Raji (cell line): ENCODE results near the gene FOXP4.

Source experiments
- POLR2A ChIP-seq: IDR thresholded peaks from 2 replicates; pipeline ENCODE4 v1.6.1; 2011; ENCODE audit warnings: low read depth, low read length, control low read depth; ENCODE audit not compliant: insufficient read depth

The FOXP4 gene

DNA sequence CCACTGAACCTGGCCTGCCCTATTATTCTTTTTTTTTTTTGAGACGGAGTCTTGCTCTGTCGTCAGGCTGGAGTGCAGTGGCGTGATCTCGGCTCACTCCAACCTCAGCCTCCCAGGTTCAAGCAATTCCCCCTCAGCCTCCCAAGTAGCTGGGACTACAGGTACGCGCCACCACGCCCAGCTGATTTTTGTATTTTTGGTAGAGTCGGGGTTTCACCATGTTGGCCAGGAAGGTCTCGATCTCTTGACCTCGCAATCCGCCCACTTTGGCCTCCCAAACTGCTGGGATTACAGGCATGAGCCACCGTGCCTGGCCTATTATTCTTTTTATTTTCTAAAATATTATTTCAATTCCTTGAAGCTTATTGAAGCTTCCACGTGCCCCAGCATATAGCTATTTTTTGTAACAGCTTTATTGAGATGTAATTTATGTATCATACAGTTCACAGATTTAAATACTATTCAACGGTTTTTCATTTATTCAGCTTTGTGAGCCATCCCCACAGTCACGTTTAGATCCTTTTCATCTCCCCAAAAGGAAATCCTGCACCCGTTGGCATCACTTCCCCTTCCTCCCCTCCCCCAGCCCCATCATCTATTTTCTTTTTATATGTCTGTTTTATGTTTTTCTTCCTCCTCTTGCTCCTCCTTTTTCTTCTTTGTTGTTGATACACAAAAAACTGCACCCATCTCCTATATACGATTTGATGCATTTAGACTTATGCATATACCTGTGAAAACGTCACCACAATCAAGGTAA, 78.6 kb downstream of the FOXP4 start:
- no peak for TF ChIP-seq POLR2A

DNA sequence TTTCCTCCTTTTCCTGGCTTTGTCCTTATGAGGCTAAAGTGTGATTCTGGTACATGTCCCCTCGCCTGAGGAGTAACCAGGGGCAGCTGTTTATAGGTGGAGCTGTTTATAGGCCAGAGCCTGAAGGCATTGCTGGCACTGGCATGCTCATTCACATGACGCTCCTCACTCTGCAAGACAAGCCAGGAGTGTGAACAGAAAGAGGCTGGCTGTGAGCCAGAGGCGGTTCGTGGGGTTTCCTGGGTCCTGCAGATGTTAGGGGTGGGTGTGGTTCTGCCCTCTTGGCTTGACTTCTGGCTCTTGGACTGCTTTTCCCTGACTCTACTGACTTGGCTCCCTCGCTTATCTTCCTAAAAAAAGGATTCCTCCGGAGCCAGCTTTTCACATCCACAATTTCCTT, 79.3 kb downstream of the FOXP4 start:
- no peak for TF ChIP-seq POLR2A

DNA sequence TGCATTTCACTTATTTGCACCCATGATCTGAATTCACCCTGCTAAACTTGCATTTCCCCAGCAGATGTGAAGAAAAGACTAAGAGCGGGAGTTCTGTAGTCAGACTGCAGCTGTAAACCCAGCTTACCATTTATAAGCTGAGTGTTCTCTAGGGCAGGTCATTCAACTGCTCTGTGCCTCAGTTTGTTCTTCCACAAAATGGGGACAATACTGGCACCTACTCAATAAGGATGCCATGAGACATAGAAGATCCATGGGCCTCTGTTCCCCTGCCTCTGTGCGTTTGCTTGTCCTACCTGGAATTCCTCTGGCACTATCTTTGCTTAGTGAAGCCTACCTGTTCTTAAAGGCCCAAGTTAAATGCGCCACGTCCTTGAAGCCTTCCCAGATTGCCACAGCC, 79.8 kb downstream of the FOXP4 start:
- no peak for TF ChIP-seq POLR2A

DNA sequence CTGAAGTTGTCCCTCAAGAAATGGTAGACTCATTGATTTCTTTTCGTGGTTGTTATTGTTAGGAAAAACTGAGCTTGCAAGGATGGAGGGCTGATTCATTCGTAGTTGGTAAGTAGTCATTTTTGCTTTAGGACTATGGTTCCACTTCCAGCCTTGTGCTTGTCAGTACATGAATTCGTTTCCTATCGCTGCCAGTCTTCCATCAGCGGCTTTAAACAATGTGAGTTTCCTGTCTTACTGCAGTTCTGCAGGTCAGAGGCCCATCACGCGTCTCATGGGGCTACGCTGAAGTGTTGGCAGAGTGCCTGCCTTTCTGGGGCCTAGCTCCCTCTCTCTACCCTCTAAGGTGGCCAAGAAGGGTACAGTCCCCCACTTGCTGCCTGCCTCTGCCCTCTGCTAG, 80.7 kb downstream of the FOXP4 start:
- TF ChIP-seq POLR2A, result no peak

DNA sequence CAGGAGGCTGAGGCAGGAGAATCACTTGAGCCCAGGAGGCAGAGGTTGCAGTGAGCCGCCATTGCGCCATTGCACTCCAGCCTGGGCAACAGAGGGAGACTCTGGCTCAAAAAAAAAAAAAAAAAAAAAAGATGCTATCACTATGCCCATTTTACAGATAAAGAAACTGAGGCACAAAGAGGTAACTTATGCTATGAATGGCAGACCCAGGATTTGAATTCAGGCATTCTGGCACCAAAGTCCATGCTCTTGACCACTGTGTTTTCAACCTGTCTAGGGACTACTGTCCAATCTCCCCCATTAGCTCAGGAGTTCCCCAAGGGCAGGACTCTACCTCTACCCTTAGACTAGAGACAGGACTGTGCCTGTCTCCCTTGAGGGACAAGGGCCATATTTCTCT, 82.9 kb downstream of the FOXP4 start:
- no peak for TF ChIP-seq POLR2A

DNA sequence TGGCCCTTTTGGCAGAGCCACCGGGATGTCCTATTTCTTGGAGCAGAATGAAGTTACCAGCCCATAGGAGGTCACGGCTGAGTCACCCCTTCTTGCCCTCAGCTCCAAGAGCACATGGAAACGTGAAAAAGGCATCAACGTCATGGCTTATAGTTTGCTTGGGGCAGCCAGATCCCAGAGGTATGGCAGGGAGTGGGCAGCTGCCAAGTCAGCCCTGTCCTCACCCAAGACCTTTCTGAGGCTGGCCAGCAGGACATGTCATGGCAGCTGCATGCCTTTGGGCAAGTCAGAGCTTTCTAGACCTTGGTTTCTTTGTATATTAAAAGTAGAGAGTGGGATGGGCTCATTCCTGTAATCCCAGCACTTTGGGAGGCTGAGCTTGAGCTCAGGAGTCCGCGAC, 83.9 kb downstream of the FOXP4 start:
- TF ChIP-seq POLR2A, result no peak

DNA sequence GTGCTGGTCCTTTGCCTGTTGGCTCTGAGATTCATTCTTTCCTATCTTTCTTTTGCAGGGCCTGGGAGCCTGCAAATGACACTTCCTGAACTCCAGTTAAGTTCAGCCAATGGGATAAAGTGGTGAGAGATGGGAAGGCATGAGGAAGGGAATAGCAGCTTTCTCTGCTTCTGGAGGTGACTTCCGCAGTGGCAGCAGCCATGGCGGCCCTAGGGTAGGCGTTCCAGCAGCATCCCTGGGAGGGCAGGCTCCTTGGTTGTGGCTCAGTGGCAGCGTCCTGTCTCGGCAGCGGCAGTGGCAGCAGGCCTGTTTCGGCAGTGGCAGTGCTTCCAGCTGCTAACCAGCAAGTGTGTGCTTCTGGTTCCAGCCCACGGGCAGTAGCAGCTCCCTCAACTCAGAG, 84.8 kb downstream of the FOXP4 start:
- TF ChIP-seq POLR2A, result no peak

DNA sequence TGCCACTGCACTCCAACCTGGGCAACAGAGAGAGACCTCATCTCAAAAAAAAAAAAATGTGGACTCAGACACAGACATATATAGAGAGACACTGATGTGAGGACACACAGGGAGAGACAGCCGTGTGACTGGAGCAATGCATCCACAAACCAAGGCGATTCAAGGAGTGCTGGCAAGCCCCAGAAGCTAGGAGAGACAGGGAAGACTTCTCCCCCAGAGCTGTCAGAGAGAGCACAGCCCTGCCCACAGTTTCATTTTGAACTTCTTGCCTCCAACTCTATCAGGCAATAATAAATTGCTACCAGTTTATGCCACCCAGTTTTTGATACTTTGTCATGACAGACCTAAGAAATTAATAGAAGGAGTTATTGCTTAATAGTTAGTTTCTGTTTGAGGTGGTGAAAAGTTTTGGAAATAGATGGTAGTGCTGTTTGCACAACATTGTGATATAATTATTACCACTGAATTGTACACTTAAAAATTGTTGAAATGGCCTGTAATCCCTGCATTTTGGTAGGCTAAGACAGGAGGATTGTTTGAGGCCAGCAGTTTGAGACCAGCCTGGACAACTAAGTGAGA, 87.0 kb downstream of the FOXP4 start:
- TF ChIP-seq POLR2A, result no peak

DNA sequence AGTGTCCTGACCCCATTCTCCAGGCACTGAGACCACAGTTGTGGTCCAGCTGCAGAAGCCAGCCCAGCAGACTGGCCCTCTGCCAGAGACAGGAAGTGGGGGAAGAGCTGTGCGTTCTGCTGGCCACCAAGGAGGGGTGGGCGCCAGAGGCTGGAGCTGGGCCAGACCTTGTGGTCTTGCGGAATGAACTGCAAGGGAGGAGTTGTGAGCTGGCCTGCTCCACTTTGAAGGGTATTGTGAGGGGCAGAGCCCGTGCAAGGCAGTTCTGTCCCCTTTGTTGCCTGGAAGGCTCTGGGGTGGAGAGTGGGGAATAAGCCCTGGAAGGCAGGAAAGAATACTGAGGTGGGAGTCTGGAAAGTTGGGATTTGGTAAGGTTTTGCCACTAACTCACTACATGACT, 88.5 kb downstream of the FOXP4 start:
- no peak for TF ChIP-seq POLR2A

DNA sequence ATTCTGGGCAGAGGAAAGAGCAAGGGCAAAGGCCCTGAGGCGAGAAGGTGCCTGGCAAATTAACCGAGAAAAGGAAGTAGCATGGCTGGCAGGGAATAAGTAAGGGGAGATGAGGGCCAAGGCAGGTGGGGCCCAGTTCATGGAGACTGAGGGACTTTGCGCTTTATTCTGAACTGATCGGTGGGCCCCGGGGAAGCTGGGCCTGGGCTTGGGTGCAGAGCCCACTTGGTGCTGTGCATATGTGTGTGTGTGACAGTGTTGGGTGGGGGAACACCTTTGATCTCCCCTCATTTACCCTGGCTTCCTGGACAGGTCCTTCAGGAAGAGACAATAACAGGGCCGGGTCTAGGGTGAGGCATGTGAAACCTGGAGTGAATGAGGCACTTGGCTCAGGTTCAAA, 89.2 kb downstream of the FOXP4 start:
- TF ChIP-seq POLR2A, result no peak

DNA sequence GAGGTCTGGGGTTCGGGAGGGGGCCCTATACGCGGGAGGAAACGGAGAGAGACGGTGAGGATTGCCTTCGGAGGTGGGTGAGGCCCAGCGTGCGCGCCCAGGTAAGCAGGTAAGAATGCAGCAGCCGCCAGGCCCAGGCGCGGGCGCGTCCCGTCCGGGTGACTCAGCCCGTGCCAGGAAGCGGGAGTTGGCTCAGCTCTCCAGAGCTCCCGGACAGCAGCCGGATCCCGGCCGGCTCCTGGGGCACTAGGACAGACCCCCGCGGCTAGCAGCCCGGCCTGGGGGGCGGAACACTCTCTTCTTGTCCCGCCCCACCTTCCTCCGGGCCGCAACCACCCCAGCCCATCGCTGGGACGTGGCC, 90.6 kb downstream of the FOXP4 start:
- TF ChIP-seq POLR2A, result no peak

DNA sequence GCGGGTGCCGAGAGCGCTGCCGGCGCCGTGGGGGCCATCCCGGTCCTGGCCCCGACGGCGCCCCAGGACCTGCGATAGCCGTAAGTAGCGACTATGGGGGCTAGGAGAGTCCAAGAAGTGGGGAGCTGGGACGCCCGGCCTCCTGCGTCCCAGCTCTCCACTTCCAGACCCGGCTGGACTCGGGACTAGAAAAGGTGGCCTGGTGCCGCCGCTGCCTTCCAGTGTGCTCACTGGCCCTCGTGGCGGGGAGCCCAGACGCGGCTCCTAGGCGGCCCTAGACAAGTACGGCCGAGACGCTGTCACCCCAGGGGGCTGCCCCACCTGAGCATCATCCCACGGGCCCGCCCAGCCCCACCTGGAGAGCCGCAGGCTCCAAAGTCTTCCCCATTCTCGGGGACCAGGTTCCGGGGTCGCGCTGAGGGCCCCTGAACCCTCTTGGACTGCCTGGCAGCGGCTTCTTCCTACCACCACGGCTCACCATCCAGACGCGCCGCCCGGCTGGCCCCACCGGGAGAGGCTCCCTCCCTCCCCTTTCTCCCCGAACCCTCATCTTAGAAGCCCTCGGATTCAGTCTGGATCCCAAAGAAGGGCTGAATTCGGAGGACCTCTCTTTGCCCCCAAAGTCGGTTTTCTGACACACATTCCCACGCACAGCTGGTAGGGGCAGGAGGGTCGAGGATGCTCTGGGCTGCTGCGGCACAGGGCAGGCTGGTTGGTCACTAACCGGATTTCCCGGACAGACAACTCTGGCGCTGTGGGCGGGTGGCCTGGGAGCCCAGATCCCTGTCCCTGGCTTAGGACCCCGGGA, 91.2 kb downstream of the FOXP4 start:
- no peak for TF ChIP-seq POLR2A

DNA sequence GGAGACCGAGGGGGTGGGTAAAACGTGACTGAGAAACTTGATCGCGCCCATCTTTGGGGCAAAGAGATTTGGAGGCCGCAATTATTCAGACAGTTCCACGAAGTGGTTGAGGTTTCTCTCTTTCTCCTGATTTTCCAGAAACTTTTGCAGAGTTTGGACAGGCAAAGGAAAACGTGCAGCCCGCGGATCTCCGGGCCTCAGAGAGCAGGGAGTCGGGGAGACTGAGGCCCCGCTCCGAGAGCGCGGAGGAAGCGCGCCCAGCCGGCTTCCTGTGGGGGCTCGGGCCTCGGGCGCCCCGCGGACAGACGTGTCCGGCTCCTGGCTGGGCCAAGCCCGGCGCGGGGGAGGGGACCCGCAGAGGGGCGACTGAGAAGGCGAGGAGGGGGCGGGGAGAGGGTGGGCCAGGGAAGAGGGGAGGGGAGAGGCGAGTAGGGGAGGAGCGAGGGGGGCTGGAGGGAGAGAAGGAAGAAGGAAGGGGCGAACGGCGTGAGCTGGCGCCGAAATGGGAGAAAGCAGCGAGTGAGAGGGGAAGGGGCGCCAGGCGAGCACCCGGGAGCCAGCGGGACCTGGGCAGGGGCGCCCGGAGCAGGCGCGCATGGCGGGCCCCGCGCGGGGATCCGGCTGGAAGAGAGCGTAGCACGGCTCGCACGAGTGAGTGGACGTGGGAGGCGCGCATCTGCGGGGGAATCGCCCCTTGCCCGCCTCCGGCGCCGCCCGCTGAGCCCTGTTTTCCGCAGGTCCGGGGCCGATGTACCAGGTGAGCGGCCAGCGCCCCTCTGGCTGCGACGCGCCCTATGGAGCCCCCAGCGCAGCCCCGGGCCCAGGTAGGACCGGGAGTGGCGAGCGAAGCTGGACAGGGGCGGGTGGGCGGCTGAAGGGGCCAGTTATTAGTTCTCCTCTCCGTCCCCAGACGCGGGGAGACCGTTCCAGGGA, 92.1 kb downstream of the FOXP4 start, which contains the start of gene MDFI:
TSS of gene MDFI (plus strand) at position 467 of the 933 bp plus-strand sequence. CDS start at position 749, 282 bp downstream.
- TF ChIP-seq POLR2A, result no peak

DNA sequence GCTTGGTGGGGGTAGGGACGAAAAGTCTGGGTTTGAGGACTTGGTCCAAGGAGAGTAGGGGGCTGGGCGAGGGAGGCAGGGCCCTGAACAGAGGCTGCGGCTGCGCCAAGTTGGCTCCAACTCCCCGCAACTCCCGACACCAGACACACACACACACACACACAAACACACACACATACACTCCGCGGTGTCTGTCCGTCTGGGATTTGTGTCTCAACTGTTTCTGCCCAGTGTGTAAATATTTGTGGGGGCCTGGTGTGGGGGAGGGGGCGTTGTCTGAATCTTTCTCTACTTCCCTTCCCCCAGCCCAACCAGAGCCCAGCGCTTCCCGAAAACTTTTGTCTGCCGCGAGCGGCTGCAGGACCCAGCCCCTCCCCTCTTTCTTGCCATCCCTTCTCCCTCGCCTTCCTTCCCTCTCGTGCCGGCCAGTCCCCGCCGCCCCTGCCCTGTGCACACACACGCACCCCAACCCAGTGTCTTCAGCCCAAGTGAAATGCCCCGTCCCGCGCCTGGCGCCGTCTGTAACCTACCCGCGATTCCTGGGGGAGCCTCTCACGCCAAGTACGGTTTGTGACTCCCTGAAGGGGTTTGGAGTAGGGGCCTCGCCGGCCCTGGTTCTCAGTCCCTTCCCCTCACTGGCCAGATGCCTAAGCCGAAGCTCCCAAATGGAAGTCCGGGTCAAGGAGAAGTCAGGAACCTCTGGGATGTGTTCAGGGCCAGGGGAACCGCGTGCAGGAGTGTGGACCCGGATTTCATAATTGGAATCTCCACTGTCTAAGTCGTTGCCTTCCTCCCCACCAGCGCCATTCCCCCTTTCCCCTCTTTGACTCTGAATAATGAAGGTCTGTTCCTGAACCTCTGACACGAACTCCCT, 93.0 kb downstream of the FOXP4 start:
- no peak for TF ChIP-seq POLR2A
